GM12891 (cell line): ENCODE data around the gene VKORC1L1.
"Not testable (repeated sequence)": the region's sequence is repeated elsewhere in the genome, so short reads cannot be mapped to it uniquely, and the experiment has no call there.

Experiments used
- PAX5 ChIP-seq: IDR thresholded peaks from 2 replicates; pipeline ENCODE4 v1.6.1; 2011; ENCODE audit warnings: low read length, moderate library complexity, mild to moderate bottlenecking; ENCODE audit not compliant: insufficient read depth, severe bottlenecking
- POLR2A ChIP-seq: IDR thresholded peaks from 2 replicates; pipeline ENCODE4 v1.6.1; 2011; ENCODE audit warnings: low read depth, low read length, control low read depth
- POLR2AphosphoS5 ChIP-seq: IDR thresholded peaks from 2 replicates; pipeline ENCODE4 v1.6.1; 2011; ENCODE audit warnings: low read depth, low read length, control low read depth
- POU2F2 ChIP-seq: IDR thresholded peaks from 2 replicates; pipeline ENCODE4 v1.6.1; 2011; ENCODE audit warnings: low read depth, mild to moderate bottlenecking, control low read depth, low read length, moderate library complexity
- SPI1 ChIP-seq: IDR thresholded peaks from 2 replicates; pipeline ENCODE4 v1.6.1; 2011; ENCODE audit warnings: low read depth, low read length, control low read depth
- TAF1 ChIP-seq: IDR thresholded peaks from 2 replicates; pipeline ENCODE4 v1.6.1; 2011; ENCODE audit warnings: low read depth, low read length, control low read depth

DNA sequence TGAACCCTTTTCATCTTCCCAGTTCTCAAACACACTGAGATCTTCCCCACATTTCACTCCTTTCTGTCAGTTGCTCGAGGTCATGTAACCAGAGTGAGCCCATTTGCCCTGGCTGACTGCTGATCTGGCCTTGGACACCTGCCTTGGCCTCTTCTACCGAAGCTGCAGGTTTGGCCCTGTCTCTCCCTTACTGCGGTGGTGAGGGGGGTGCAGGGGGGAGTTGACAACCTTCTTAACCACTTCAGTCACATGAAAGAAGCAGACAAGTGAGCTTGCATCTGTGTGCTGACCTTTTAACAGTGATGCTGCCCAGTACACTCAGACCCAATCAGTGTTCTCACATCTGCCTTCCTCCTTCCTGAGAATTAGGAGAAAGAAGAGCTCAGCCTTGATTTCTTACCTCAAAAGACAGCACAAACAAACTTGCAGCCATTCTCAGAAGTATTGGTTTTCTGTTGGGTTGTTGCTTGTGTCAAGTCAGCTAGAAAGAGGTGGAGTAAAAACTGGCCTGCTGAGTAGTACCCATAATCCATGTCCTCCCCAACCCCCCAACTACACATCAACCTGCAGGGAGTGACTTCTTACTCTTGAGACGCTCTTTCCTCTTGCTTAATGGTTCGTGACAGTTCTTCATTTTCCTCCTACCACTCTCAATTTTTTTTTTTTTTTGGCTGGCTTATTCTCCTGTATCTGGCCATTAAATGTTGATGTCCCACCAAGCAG lies 15.7 kb downstream of the VKORC1L1 start:
- not testable (repeated sequence) for TF ChIP-seq POLR2AphosphoS5, TAF1, SPI1, POLR2A, PAX5, POU2F2
